WERI-Rb-1 (cell line): ENCODE measurements around the gene BAZ2B.

Experiments
- DNase-seq: peaks from one replicate; pipeline ENCODE4 v3.0.0-alpha.2; 2020
- H3K27ac ChIP-seq: fragments of 250-450 bp; sonication (Bioruptor Pico); 2 replicates; pipeline ENCODE4 v1.5.1; 2020; ENCODE audit warnings: mild to moderate bottlenecking, moderate library complexity
- H3K27me3 ChIP-seq: fragments of 250-450 bp; sonication (Bioruptor Pico); 2 replicates; pipeline ENCODE4 v1.5.1; 2021; ENCODE audit warnings: mild to moderate bottlenecking, low read depth, moderate library complexity; ENCODE audit not compliant: insufficient read depth, severe bottlenecking
- H3K36me3 ChIP-seq: fragments of 250-450 bp; sonication (Bioruptor Pico); 2 replicates; pipeline ENCODE4 v1.5.1; 2020; ENCODE audit warnings: mild to moderate bottlenecking, moderate library complexity
- H3K4me3 ChIP-seq: 2 replicates; pipeline ENCODE4 v1.5.1; 2011; ENCODE audit warnings: low read depth, mild to moderate bottlenecking, control low read depth, low read length
- H3K9me3 ChIP-seq: fragments of 250-450 bp; sonication (Bioruptor Pico); 2 replicates; pipeline ENCODE4 v1.5.1; 2021; ENCODE audit warnings: mild to moderate bottlenecking, moderate library complexity; ENCODE audit not compliant: severe bottlenecking
- TF ChIP-seq, protein P1 (sequence below): IDR thresholded peaks from 2 replicates; pipeline ENCODE4 v1.5.1; 2011; ENCODE audit warnings: low read depth, mild to moderate bottlenecking, control low read depth, inconsistent platforms, low read length

BAZ2B gene

DNA sequence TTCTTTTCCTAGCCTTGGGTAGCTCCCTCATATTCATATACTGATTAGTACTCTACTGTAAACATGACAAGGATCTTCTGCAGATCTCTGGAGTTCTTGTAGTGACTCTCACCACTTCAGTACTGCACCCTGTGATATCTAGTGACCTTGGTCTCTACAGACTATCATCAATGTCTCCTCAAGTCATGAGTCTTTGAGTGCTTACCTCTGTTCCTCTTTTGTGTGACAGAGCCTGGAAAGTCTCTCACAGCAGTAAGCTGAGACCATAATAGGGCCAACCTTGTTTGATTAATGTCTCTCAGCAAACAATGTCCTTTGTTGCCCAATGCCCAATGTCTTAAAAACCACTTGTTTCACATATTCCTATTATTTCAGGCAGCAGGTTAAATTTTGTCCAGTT, 34.2 kb upstream of the BAZ2B start:
- DNase-seq = no peak
- no peak overlapping the region for H3K27ac ChIP-seq
- TF ChIP-seq, protein P1, sequence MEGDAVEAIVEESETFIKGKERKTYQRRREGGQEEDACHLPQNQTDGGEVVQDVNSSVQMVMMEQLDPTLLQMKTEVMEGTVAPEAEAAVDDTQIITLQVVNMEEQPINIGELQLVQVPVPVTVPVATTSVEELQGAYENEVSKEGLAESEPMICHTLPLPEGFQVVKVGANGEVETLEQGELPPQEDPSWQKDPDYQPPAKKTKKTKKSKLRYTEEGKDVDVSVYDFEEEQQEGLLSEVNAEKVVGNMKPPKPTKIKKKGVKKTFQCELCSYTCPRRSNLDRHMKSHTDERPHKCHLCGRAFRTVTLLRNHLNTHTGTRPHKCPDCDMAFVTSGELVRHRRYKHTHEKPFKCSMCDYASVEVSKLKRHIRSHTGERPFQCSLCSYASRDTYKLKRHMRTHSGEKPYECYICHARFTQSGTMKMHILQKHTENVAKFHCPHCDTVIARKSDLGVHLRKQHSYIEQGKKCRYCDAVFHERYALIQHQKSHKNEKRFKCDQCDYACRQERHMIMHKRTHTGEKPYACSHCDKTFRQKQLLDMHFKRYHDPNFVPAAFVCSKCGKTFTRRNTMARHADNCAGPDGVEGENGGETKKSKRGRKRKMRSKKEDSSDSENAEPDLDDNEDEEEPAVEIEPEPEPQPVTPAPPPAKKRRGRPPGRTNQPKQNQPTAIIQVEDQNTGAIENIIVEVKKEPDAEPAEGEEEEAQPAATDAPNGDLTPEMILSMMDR = no peak
- no peaks in the 10 kb centered on the region for H3K9me3 ChIP-seq
- H3K36me3 ChIP-seq = no peaks in the 10 kb centered on the region
- H3K27me3 ChIP-seq = no peaks in the 10 kb centered on the region
- H3K4me3 ChIP-seq = no peak overlapping the region

DNA sequence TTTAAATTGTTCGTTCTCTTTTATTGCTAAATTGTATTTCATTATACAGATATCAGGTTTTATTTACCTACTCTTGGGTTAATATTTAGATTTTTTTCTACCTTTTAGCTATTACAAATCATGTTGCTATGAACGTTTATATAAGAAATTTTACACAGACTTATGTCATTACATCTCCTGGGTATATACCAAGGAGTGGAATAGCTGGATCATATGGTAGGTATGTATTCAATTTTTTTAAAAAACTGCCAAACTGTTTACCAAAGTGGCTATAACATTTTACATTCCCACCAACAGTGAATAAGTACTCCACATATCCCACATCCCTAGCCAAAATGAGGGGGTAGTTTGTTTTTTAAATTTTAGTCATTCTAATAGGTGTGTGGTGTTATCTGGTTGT, 32.3 kb upstream of the BAZ2B start:
- no peak for DNase-seq
- Histone ChIP-seq H3K36me3 (no peaks in the 10 kb centered on the region), H3K9me3 (no peaks in the 10 kb centered on the region), H3K4me3 (no peak overlapping the region), H3K27ac (no peak overlapping the region), H3K27me3 (no peaks in the 10 kb centered on the region)
- TF ChIP-seq, protein P1 = no peak

DNA sequence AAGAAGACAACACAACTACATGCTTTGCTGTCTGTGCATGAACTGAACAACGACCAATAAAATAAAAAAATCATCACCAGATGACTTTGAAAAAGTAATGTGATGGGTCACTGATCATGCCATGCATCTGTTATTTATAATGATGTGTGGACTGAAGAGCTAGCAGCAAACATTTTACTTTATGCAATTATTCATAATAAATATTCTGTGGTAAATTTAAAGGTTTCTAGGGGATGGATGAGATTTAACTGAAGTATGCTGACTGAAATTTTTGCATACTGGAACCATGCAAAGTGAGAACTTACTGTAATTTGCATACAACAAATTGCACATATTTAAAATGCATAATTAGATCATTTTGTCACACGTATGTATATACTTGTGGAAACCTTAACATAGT, 31.3 kb upstream of the BAZ2B start:
- Histone ChIP-seq H3K27me3 (no peaks in the 10 kb centered on the region), H3K9me3 (no peaks in the 10 kb centered on the region), H3K36me3 (no peaks in the 10 kb centered on the region), H3K4me3 (no peak overlapping the region), H3K27ac (no peak overlapping the region)
- TF ChIP-seq, protein P1 = no peak
- no peak for DNase-seq

DNA sequence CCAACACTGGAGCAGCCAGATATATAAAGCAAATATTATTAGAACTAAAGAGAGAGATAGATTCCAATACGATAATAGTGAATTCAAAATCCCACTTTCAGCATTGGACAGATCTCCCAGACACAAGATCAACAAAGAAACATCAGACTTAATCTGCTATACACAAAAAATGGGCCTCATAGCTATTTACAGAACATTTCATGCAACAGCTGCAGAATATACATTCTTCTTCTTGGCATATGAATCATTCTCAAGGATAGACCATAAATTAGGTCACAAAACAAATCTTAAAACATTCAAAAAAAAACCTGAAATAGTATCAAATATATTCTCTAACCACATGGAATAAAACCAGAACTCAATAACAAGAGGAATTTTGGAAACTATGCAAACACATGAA, 23.8 kb upstream of the BAZ2B start:
- Histone ChIP-seq H3K36me3 (no peaks in the 10 kb centered on the region), H3K4me3 (no peak overlapping the region), H3K27ac (no peak overlapping the region), H3K9me3 (no peaks in the 10 kb centered on the region), H3K27me3 (no peaks in the 10 kb centered on the region)
- TF ChIP-seq, protein P1 = no peak
- no peak for DNase-seq

DNA sequence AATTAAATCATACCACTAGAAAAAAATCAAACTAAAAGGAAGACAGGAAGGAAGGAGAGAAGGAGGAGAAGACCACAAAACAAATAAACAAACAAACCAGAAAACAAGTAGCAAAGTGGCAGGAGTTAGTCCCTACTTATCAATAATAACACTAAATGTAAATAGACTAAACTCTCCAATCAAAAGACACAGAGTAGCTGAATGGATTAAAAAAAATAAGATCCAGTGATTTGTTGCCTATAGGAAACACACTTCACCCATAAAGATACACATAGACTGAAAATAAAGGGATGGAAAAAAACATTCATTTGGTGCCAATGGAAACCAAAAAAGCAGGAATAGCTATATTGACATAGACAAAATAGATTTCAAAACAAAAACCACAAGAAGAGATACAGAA, 23.4 kb upstream of the BAZ2B start:
- Histone ChIP-seq H3K27ac (no peak overlapping the region), H3K27me3 (no peaks in the 10 kb centered on the region), H3K4me3 (no peak overlapping the region), H3K9me3 (no peaks in the 10 kb centered on the region), H3K36me3 (no peaks in the 10 kb centered on the region)
- TF ChIP-seq, protein P1 = no peak
- no peak for DNase-seq

DNA sequence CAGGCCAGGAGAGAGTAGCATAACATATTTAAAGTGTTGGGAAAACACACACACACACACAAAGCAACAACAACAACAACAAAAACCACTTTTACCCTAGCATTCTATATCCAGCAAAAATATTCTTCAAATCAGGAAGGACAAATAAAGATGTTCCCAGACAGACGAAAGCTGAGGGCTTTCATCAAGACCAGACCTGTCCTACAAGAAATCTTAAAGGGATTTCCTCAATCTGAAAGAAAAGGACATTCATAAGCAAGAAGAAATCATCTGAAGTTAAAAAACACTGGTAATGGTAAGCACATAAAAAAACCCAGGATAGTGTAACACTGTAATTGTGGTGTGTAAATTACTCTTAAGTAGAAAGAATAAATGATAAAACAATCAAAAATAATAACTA, 22.7 kb upstream of the BAZ2B start:
- no peak overlapping the region for H3K27ac ChIP-seq
- no peaks in the 10 kb centered on the region for H3K27me3 ChIP-seq
- no peaks in the 10 kb centered on the region for H3K9me3 ChIP-seq
- H3K36me3 ChIP-seq = no peaks in the 10 kb centered on the region
- TF ChIP-seq, protein P1 = no peak
- no peak for DNase-seq
- no peak overlapping the region for H3K4me3 ChIP-seq
